Chondrocyte (in vitro differentiated cells): ENCODE data around the gene GRM7. TPM values are rescaled to one million over a fixed set of nuclear protein-coding genes. Genes with fewer than 3 reads are reported as not detected.

Source experiments
- DNase-seq: peaks from one replicate; pipeline ENCODE4 v3.0.0; 2021; ENCODE audit warnings: mixed read lengths, low spot score
- H3K27ac Mint-ChIP-seq: one replicate; pipeline ENCODE4 v1.8.0; 2021; ENCODE audit warnings: mild to moderate bottlenecking, moderate library complexity, mixed read lengths; ENCODE audit not compliant: unreplicated experiment
- H3K27me3 Mint-ChIP-seq: 2 replicates; pipeline ENCODE4 v1.8.0; 2021; ENCODE audit warnings: low read depth, mixed read lengths
- H3K36me3 Mint-ChIP-seq: 2 replicates; pipeline ENCODE4 v1.8.0; 2021; ENCODE audit warnings: low read depth, mixed read lengths
- H3K4me1 Mint-ChIP-seq: 2 replicates; pipeline ENCODE4 v1.8.0; 2021; ENCODE audit warnings: low read depth, mild to moderate bottlenecking, mixed read lengths
- H3K4me3 Mint-ChIP-seq: one replicate; pipeline ENCODE4 v1.8.0; 2021; ENCODE audit warnings: mild to moderate bottlenecking, moderate library complexity, mixed read lengths; ENCODE audit not compliant: unreplicated experiment
- H3K9me3 Mint-ChIP-seq: 2 replicates; pipeline ENCODE4 v1.8.0; 2021; ENCODE audit warnings: low read depth, mixed read lengths
- total RNA-seq: library from RNA; stranded (reverse); gene quantifications from 3 replicates; pipeline ENCODE4 v1.2.1, GENCODE V29; 2021
- TF ChIP-seq, protein P1 (sequence below): fragments of 200-600 bp; sonication (generic); IDR thresholded peaks from 2 replicates; pipeline ENCODE4 v1.5.0; 2021; ENCODE audit warnings: antibody characterized with exemption, mild to moderate bottlenecking, moderate library complexity

Gene GRM7
- total RNA-seq, 1 donor from 2014 or later, result not detected

DNA sequence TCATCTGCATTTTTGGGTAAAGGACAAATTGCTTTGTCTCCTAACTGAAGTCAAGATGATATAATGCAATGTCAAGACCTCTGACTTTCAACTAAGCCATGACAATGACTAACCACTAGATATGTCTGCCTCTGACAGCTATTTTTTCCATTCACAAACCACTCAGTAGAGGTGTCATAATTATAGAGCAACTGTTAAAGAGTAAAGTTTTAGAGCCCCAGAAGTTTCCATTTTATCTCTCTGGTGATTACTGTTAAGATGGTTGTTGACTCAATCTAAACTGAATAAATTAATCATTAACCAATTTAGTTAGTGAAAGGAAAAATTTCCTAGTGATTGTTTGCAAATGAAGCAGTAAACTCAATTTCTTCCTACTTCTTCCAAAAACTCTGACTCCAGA is 779.9 kb downstream of the GRM7 start:
- DNase-seq, result no peak

DNA sequence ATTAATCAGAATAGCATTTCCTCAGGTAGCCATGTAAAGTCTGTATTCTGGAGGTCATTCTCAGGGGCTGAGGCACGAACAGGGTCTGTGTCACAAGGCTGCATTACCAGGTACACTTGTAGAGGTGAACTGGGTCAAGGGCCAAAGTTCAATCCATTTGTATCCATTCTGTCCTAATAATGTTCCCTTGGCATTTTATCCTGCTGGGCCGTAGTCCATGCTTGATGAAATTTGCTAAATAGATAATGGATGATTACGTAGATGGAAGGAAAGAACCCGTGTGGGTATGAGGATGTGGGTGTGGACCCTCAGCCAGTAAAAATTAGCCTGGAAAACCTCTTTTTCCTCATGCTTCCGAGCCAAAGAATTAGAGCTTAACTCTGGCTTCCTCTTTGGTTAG is 785.9 kb downstream of the GRM7 start:
- no peak overlapping the region for H3K27ac Mint-ChIP-seq
- H3K27me3 Mint-ChIP-seq, result peaks cover under 1% of the 10 kb centered on the region
- H3K4me3 Mint-ChIP-seq, result no peak overlapping the region
- no peaks in the 10 kb centered on the region for H3K9me3 Mint-ChIP-seq
- no peaks in the 10 kb centered on the region for H3K4me1 Mint-ChIP-seq
- no peaks in the 10 kb centered on the region for H3K36me3 Mint-ChIP-seq
- no peak for DNase-seq
- TF ChIP-seq, protein P1, sequence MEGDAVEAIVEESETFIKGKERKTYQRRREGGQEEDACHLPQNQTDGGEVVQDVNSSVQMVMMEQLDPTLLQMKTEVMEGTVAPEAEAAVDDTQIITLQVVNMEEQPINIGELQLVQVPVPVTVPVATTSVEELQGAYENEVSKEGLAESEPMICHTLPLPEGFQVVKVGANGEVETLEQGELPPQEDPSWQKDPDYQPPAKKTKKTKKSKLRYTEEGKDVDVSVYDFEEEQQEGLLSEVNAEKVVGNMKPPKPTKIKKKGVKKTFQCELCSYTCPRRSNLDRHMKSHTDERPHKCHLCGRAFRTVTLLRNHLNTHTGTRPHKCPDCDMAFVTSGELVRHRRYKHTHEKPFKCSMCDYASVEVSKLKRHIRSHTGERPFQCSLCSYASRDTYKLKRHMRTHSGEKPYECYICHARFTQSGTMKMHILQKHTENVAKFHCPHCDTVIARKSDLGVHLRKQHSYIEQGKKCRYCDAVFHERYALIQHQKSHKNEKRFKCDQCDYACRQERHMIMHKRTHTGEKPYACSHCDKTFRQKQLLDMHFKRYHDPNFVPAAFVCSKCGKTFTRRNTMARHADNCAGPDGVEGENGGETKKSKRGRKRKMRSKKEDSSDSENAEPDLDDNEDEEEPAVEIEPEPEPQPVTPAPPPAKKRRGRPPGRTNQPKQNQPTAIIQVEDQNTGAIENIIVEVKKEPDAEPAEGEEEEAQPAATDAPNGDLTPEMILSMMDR, result no peak

More for the DNA sequence above, 779.9 kb downstream of the GRM7 start:
- Mint-ChIP-seq H3K27ac (no peak overlapping the region), H3K27me3 (peaks cover 15% of the 10 kb centered on the region), H3K4me1 (no peaks in the 10 kb centered on the region), H3K36me3 (no peaks in the 10 kb centered on the region), H3K4me3 (no peak overlapping the region), H3K9me3 (no peaks in the 10 kb centered on the region)
- TF ChIP-seq, protein P1, result no peak

DNA sequence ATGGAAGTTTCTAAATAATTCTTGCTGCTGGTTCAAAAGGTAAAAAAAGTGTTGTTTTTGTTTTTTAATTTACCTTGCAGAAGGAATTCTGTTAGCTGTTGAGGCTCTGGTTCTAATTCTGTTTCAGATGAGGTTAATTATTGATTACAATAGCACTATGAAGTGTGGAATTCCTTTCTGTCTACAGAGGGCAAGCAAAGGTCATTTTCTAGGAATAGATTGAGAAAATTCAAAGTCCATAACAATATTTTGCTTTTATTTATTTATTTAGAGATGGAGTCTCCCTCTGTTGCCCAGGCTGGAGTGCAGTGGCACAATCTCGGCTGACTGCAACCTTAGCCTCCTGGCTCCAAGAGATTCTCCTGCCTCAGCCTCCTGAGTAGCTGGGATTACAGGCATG is 789.6 kb downstream of the GRM7 start:
- Mint-ChIP-seq H3K27ac (no peak overlapping the region), H3K4me1 (no peaks in the 10 kb centered on the region), H3K27me3 (peaks cover 4% of the 10 kb centered on the region), H3K4me3 (no peak overlapping the region), H3K36me3 (no peaks in the 10 kb centered on the region), H3K9me3 (no peaks in the 10 kb centered on the region)
- no peak for DNase-seq
- TF ChIP-seq, protein P1, result no peak

DNA sequence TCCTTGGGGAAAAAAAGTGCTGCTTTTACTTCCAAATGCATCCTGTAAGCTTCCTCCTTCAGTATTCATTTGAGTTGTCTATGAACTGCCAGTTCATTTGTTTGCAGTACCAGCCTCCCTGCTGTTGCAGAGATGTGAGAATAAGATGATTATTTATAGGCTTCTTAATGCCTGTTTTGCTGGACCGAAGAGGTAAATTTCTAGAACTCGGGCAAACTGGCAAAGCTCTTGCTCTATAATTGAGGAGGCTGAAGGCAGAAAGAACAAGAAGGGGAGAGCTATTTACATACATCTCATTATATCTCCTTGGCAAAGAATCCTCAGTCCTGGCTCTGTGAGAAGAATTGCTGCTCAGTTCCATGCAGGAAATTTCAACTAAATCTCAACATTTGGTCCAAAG is 790.4 kb downstream of the GRM7 start:
- DNase-seq, result no peak
- Mint-ChIP-seq H3K4me3 (no peak overlapping the region), H3K36me3 (no peaks in the 10 kb centered on the region), H3K27ac (no peak overlapping the region), H3K4me1 (no peaks in the 10 kb centered on the region), H3K9me3 (no peaks in the 10 kb centered on the region), H3K27me3 (peaks cover 4% of the 10 kb centered on the region)
- TF ChIP-seq, protein P1, result no peak

DNA sequence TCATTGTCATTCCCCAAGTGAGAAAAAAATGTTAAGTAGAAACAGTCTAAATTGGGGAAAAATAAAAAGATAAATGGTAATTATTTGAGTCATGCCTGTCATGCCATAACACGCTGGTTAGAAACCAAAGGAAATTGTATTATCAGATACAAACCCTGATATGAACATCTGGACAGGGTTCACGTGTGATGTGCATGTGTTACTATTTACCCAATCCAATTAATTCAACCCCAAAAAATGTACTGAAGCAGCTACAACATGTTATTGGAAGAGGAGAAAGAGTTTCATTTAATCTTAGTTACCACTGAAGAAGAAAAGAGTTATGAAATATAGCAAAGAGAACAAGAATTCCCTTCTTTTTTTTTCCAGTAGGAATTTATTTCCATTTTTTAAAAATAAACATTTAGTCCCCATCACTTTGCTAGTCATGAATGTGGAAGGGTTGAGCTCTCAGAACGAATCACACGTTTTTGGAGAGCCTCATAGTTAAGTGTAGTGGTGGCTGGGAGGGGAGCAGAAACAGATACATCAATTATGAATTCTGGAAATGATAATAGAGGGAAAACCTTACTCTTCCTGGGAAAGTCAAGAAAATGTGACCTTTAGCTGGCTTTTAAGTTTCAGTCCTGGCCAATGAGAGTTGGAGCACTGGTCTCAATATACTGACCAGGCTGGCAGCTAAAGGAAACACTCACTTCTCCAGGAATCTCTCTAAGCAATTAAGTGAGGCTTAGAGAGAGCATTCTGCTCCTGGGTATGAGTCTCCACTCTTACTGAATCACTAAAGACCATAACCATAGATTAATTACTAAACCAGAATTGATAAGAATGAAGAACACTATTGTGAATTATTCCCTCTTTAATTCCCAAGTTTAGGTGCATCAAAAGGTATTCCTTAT is 796.5 kb downstream of the GRM7 start:
- Mint-ChIP-seq H3K36me3 (no peaks in the 10 kb centered on the region), H3K4me1 (peaks cover 17% of the 10 kb centered on the region), H3K9me3 (no peaks in the 10 kb centered on the region), H3K4me3 (no peak overlapping the region), H3K27ac (no peak overlapping the region), H3K27me3 (no peaks in the 10 kb centered on the region)
- TF ChIP-seq, protein P1, result no peak
- no peak for DNase-seq
